GM19239 (cell line): Measurements from ENCODE around the gene TTC28.
"Not testable (repeated sequence)": the region's sequence is repeated elsewhere in the genome, so short reads cannot be mapped to it uniquely, and the experiment has no call there.

ENCODE experiments used
- DNase-seq: peaks from one replicate; pipeline ENCODE4 v3.0.0; 2011; ENCODE audit warnings: low spot score; ENCODE audit not compliant: insufficient read length
- FAIRE-seq: peaks from 2 replicates; lab custom pipeline; 2011; peaks lifted over from hg19 to GRCh38; lab: Jason Lieb, UNC

TTC28 gene

GRCh38 chr22:28568099-28568498 is 111.5 kb downstream of the TTC28 start:
- no peak for DNase-seq

DNA sequence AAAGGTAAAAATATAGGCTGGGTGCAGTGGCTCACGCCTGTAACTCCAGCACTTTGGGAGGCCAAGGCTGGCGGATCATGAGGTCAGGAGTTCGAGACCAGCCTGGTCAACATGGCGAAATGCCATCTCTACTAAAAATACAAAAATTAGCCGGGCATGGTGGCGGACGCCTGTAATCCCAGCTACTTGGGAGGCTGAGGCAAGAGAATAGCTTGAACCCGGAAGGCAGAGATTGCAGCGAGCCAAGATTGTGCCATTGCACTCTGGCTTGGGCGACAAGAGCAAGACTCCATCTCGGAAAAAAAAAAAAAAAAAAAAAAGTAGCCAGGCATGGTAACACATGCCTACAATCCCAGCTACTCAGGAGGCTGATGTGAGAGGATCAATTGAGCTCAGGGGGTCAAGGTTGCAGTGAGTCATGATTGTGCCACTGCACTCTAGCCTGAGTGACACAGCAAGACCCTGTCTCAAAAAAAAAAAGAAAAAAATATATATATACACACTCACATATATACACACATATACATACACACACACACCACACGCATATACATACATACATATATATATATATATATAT is 112.6 kb downstream of the TTC28 start:
- not testable (repeated sequence) for DNase-seq, FAIRE-seq

More at GRCh38 chr22:28568099-28568498, 111.5 kb downstream of the TTC28 start:
- FAIRE-seq = no peak

DNA sequence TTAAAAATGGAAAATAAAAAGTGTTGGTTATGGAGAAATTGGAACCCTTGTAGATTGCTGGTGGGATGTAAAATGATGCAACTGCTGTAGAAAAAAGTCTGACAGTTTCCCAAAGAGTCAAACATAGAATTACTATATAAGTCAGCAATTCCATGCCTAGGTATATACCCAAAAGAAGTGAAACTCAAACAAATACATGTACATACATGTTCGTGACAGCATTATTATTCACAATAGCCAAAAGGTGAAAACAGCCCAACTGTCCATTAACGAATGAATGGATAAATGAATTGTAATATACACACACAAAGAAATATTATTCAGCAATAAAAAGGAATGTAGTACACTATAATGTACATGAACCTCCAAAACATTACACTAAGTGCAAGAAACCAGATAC is 116.0 kb downstream of the TTC28 start:
- no peak for DNase-seq
- no peak for FAIRE-seq

GRCh38 chr22:28562324-28562723 is 117.3 kb downstream of the TTC28 start:
- FAIRE-seq = no peak
- DNase-seq = no peak

- DNase-seq, FAIRE-seq: not testable (repeated sequence)
These were observed 118.9 kb downstream of the TTC28 start for GRCh38 chr22:28560743-28561101.

GRCh38 chr22:28560046-28560742 is 119.4 kb downstream of the TTC28 start:
- DNase-seq (no peak), FAIRE-seq (no peak)

DNA sequence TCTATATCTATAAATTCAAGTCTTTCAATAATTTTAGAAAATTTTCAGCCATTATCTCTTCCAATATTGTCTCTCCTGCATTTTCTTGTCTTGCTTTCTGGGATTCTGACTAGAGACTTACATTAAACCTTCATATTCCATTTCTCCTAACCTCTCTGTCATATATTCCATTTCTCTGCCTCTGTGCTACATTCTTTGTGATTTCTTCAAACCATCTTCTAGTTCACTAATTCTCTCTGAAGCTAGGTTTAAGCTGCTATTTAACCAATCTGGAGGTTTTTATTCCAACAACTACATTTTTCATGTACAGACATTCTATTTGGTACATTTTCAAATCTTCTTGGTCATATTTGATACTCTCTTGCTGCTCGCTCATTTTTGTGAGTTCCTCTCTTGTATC is 122.5 kb downstream of the TTC28 start:
- FAIRE-seq = no peak
- no peak for DNase-seq

DNA sequence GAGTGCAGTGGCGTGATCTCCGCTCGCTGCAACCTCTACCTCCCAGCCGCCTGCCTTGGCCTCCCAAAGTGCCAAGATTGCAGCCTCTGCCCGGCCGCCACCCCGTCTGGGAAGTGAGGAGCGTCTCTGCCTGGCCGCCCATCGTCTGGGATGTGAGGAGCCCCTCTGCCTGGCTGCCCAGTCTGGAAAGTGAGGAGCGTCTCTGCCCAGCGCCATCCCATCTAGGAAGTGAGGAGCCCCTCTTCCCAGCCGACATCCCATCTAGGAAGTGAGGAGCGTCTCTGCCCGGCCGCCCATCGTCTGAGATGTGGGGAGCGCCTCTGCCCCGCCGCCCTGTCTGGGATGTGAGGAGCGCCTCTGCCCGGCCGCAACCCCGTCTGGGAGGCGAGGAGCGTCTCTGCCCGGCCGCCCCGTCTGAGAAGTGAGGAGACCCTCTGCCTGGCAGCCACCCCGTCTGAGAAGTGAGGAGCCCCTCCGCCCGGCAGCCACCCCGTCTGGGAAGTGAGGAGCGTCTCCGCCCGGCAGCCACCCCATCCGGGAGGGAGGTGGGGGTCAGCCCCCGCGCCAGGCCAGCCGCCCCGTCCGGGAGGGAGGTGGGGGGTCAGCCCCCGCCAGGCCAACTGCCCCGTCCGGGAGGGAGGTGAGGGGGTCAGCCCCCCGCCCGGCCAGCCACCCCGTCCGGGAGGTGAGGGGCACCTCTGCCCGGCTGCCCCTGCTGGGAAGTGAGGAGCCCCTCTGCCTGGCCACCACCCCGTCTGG is 126.4 kb downstream of the TTC28 start:
- FAIRE-seq, DNase-seq: not testable (repeated sequence)

- FAIRE-seq = no peak
- no peak for DNase-seq
These were observed 131.2 kb downstream of the TTC28 start for GRCh38 chr22:28548406-28548805.

GRCh38 chr22:28547132-28547842 is 132.4 kb downstream of the TTC28 start:
- no peak for DNase-seq
- no peak for FAIRE-seq

- FAIRE-seq = no peak
- DNase-seq = no peak
These were observed 135.2 kb downstream of the TTC28 start for GRCh38 chr22:28544431-28544868.

GRCh38 chr22:28542980-28543621 is 136.5 kb downstream of the TTC28 start:
- FAIRE-seq (no peak), DNase-seq (no peak)

GRCh38 chr22:28541137-28541536 is 138.5 kb downstream of the TTC28 start:
- DNase-seq (no peak), FAIRE-seq (no peak)

- FAIRE-seq (no peak), DNase-seq (no peak)
These were observed 140.7 kb downstream of the TTC28 start for GRCh38 chr22:28538922-28539321.

GRCh38 chr22:28530565-28530964 is 149.1 kb downstream of the TTC28 start:
- not testable (repeated sequence) for FAIRE-seq, DNase-seq

DNA sequence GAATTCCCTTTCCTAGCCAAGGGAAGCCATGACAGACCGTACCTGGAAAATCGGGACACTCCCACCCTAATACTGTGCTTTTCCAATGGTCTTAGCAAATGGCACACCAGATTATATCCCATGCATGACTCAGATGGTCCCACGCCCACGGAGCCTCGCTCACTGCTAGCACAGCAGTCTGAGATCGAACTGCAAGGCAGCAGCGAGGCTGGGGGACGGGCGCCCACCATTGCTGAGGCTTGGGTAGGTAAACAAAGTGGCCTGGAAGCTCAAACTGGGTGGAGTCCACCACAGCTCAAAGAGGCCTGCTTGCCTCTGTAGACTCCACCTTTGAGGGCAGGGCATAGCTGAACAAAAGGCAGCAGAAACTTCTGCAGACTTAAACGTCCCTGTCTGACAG is 150.5 kb downstream of the TTC28 start:
- FAIRE-seq, DNase-seq: not testable (repeated sequence)

DNA sequence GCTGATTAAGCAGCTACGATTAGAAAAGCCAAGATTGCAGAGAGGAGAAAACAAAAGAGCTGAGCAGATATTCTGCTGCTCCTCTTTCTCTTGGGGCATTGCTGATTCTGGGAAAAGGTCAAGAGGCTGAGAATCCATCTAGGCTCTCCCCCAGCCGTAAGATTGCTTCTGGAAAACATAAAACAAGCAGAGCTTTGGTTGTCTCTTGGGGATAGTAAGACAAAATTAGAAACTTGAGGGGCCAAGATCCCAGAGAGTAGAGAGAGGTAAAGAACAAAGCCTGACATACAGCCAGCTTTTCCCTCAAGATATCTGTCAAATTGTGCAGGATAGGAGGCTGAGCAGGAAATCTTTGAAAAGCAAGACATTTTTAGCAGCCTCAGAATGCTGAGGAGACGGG is 158.2 kb downstream of the TTC28 start:
- FAIRE-seq (no peak), DNase-seq (no peak)

DNA sequence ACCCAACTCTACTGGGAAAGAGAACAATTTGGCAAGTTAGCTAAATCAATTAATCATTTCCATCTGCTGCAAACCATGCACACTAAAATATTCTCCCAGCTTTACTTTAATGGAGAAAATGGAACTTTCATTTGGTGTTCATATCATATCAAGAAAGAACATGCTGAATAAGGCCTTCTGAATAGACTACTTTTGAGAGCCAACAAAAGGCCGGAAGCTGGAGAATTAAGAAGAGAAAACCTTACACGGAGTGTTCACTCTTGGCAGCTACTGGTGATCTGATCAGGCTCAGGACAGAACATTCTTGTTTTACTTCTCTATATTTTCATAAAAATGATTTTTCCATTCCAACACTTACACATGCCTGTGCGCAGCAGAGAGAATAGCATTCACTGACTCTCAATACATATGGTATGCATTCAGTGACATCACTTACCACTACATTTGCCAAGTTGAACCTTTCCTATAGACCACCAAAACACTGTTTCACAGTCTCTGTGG is 165.3 kb downstream of the TTC28 start:
- DNase-seq = no peak
- FAIRE-seq = no peak

DNA sequence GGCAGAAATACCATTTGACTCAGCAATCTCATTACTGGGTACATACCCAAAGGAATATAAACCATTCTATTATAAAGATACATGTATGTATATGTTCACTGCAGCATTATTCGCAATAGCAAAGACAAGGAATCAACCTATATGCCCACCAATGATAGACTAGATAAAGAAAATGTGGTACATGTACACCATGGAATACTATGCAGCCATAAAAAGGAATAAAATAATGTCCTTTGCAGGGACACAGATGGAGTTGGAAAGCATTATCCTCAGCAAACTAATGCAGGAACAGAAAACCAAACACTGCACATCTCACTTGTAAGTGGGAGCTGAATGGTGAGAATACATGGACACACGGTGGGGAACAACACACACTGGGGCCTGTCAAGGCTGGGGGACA is 167.3 kb downstream of the TTC28 start:
- FAIRE-seq, DNase-seq: not testable (repeated sequence)

DNA sequence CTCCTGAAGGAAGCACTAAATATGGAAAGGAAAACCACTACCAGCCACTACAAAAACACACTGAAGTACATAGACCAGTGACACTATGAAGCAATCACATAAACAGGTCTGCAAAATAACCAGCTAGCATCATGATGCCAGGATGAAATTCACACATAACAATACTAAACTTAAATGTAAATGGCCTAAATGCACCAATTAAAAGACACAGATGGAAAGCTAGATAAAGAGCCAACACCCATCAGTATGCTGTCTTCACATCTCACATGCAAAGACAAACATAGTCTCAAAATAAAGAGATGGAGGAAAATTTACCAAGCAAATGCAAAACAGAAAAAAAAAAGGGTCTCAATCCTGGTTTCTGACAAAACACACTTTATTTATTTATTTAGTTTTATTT is 171.7 kb downstream of the TTC28 start:
- DNase-seq = no peak
- no peak for FAIRE-seq
